ENCODE measurements around the gene SLC8B1.

DNA sequence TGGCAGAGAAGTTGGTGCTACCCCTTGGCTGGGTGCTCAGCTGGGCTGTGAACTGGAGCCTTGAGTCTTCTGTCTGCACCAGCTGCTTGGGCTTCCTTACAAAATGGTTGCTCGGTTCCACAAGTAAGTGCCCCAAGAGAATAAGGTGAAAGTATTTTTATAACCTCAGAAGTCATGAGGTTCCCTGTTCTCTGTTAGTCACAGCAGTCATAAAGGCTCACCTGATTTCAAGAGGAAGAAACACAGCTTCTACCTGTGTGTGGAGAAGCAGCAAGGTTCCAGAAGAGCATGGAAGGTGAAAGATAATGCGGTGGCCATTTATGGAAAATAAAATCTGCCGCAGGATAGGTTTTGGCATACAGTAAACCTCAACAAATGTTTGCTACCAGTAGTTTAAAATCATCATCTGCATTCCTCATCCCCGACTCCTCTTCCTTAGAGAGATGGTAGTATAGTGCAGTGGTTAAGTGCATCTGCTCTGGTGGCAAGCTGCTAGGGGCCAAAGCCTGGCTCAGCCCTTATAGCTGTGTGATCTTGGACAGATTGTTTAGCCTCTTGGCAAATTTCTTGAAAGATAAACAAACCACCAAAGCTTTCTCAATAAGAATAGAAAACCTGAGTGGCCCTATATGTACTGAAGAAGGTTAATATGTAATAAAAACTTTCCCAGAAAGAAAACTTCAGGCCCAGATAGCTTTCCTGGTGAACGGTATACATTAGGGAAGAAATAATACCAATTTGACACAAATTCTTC lies 81.2 kb downstream of the SLC8B1 start:
- TF ChIP-seq, protein P1, sequence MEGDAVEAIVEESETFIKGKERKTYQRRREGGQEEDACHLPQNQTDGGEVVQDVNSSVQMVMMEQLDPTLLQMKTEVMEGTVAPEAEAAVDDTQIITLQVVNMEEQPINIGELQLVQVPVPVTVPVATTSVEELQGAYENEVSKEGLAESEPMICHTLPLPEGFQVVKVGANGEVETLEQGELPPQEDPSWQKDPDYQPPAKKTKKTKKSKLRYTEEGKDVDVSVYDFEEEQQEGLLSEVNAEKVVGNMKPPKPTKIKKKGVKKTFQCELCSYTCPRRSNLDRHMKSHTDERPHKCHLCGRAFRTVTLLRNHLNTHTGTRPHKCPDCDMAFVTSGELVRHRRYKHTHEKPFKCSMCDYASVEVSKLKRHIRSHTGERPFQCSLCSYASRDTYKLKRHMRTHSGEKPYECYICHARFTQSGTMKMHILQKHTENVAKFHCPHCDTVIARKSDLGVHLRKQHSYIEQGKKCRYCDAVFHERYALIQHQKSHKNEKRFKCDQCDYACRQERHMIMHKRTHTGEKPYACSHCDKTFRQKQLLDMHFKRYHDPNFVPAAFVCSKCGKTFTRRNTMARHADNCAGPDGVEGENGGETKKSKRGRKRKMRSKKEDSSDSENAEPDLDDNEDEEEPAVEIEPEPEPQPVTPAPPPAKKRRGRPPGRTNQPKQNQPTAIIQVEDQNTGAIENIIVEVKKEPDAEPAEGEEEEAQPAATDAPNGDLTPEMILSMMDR (IDR thresholded peaks at IDR 0.05), result no peak
- no peak for TF ChIP-seq POLR2A (IDR thresholded peaks at IDR 0.05)
